Fibroblast of skin of back (primary cell): Measurements from ENCODE around the gene YPEL3.

ENCODE experiments used
- DNase-seq: peaks from one replicate; pipeline ENCODE4 v3.0.0-alpha.2; 2013

The YPEL3 gene

GRCh38 chr16:30088832-30089624 lies 7.0 kb downstream of the YPEL3 start:
- no peak for DNase-seq

- DNase-seq = no peak
These were observed 7.7 kb downstream of the YPEL3 start for GRCh38 chr16:30088237-30088831.

GRCh38 chr16:30087181-30087898 lies 8.7 kb downstream of the YPEL3 start:
- no peak for DNase-seq

- DNase-seq = no peak
These were observed 9.5 kb downstream of the YPEL3 start for GRCh38 chr16:30086291-30087140.

GRCh38 chr16:30085820-30086219 lies 10.2 kb downstream of the YPEL3 start:
- DNase-seq = no peak

- no peak for DNase-seq
These were observed 10.8 kb downstream of the YPEL3 start for GRCh38 chr16:30085247-30085646.

GRCh38 chr16:30084816-30085159 lies 11.2 kb downstream of the YPEL3 start:
- DNase-seq = no peak

GRCh38 chr16:30084096-30084815 lies 11.8 kb downstream of the YPEL3 start:
- no peak for DNase-seq

GRCh38 chr16:30083216-30084055 lies 12.6 kb downstream of the YPEL3 start:
- DNase-seq = no peak

- DNase-seq = no peak
These were observed 13.4 kb downstream of the YPEL3 start for GRCh38 chr16:30082545-30083090.

GRCh38 chr16:30079480-30079879 lies 16.5 kb downstream of the YPEL3 start:
- DNase-seq = no peak

GRCh38 chr16:30078744-30079143 lies 17.3 kb downstream of the YPEL3 start:
- no peak for DNase-seq

GRCh38 chr16:30077656-30078055 lies 18.4 kb downstream of the YPEL3 start:
- DNase-seq = no peak

GRCh38 chr16:30076276-30076791 lies 19.7 kb downstream of the YPEL3 start:
- DNase-seq = no peak

- peak; percentile 90 for DNase-seq
These were observed 20.3 kb downstream of the YPEL3 start, which contains the start of gene PPP4C for GRCh38 chr16:30075503-30076275. Gene PPP4C, plus strand, starts transcription at chr16:30075994. Its CDS starts 384 bp downstream, at chr16:30076378.

GRCh38 chr16:30070490-30070889 lies 25.5 kb downstream of the YPEL3 start:
- DNase-seq = no peak

- DNase-seq = no peak
These were observed 26.2 kb downstream of the YPEL3 start for GRCh38 chr16:30069611-30070462.

GRCh38 chr16:30068750-30069610 lies 27.0 kb downstream of the YPEL3 start:
- DNase-seq = peak; percentile 31
